Muscle of arm (tissue), 12 donors: Measurements from ENCODE around the gene COL25A1. TPM values are rescaled to one million over a fixed set of nuclear protein-coding genes. Genes with fewer than 3 reads are reported as not detected.
"Not testable (repeated sequence)": the region's sequence is repeated elsewhere in the genome, so short reads cannot be mapped to it uniquely, and the experiment has no call there.

Source experiments
- DNase-seq: peaks from one replicate; pipeline ENCODE4 v3.0.0-alpha.2; 2013
- polyA plus RNA-seq, 12 donors: library from polyadenylated mRNA; unstranded; fragments of 120-200 nt; gene quantifications; one replicate each; pipeline ENCODE4 v1.2.1, GENCODE V29; 2013; ENCODE audit not compliant: insufficient read length in 12 of 12

The COL25A1 gene
- polyA plus RNA-seq, 12 donors = 3.0 to 14.5 (median 6.1) TPM; not detected in 1

DNA sequence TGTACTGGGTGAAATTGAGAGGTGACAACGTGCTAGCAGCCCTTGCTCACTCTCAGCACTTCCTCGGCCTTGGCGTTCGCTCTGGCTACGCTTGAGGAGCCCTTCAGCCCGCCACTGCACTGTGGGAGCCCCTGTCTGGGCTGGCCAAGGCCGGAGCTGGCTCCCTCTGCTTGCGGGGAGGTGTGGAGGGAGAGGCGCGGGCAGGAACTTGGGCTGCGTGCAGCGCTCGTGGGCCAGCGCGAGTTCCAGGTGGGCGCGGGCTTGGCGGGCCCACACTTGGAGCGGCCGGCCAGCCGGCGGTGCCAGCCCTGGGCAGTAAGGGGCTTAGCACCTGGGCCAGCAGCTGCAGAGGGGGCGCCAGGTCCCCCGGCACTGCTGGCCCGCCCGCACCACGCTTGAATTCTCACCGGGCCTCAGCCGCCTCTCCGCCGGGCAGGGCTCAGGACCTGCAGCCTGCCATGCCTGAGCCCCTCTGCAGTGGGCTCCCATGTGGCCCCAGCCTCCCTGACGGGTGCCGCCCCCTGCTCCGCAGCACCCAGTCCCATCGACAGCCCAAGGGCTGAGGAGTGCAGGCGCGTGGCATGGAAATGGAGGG lies 290.1 kb downstream of the COL25A1 start:
- no peak for DNase-seq

DNA sequence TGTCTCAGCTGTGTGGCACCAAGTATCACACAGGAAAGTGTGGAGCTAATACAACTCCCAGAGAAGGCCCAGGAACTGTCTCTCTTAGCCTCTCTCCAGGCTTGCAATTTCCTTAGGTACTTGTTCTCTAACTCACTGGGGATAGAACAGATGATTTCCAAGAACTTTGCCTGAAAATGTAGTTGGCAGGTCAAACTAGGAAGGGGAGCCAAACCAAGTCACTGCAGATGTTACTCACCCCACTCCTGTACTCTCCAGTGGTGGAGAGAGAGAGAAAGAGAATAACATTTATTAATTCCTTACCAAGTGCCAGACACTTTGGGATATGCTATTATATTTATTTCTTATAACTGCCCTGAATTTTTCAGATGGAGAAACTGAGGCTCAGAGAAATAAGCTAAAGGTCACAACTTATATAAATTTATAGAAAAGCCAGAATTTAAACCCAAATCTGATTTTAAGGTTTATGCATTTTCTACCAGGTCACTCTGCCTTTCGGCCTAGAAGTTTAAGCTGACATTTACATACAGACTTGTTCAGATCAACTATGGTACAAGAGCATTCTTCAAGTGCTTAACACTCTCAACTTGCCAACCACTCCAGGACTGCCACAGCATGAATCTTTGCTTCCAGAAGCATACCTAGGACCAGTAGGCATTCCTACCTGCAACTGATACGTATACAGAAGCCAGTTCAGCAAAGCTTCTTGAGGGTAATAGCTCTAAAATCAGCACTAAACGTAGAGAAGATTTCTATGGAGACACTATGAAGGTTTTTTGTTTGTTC lies 291.0 kb downstream of the COL25A1 start:
- DNase-seq = peak; percentile 76

DNA sequence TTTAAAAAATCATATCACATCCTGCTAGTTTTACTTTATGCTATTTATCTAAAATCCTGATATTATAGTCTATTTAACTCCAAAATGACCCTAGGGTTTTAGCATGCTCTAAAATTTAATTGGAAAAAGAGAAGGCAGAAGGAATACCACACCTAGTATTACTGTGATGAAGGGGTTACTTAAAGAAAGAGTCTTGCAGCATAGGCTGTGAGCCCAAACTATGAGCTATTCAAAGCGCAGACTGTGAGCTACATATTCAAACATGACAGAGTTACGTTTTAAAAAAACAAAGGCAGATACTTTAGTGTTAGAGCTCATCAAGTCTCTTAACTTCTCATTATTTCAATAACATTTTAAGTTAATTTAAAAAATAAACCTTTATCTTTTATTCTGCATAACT lies 291.9 kb downstream of the COL25A1 start:
- peak; percentile 25 for DNase-seq

DNA sequence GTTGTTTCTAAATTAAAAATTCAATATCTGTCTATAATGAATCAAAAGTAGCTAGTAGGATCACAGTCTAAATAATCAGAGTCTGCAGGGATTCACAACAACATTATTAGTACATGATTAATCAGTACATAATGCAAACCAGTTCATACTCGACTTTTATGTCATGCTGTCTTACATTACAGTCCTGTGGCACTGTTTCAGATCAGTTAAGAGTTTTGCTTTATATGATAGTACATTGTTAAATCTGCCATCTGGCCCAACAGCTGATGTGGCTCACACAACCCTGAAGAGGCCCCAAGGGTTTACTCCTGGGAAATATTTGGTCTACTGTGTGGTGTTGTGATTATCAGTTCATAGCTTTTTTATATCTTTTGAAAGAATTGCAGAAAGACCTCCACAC lies 292.5 kb downstream of the COL25A1 start:
- peak; percentile 20 for DNase-seq

DNA sequence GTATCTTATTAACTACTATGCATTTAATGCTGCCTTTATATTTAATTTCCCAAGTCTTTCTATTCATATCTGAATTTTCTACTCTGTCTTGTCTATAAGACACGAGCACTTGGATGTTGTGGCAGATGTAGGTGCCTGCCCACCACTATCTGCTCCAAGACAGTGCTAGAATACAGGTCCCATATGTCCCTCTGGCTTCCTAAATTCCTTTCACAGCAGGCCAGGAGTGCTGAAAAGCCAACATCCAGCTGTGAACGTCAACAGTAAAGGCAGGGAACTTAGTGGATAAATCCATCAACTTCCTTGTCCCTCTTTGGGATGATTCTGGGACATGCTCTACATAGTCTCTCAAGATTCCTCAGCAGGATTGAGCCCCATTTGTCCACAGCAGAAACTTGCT lies 294.5 kb downstream of the COL25A1 start:
- no peak for DNase-seq

DNA sequence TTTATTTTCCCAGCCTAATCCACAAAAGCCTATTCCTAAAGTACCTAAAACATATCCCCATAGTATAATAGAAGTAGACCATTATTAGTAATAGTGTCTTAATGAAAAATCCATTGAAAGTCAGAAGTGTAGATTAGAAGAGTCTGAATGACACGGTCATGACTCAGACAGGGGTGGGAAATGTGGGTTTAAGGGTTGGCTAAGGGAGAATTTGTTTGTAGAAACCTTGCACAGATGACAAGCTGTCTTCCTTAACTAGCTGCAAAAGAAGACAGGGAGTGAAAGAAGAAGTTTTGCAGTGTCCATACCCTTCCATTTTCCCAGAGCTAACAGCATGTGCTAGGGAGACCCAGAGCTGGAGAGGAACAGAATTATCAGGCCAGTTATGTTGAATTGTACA lies 296.9 kb downstream of the COL25A1 start:
- DNase-seq = no peak

DNA sequence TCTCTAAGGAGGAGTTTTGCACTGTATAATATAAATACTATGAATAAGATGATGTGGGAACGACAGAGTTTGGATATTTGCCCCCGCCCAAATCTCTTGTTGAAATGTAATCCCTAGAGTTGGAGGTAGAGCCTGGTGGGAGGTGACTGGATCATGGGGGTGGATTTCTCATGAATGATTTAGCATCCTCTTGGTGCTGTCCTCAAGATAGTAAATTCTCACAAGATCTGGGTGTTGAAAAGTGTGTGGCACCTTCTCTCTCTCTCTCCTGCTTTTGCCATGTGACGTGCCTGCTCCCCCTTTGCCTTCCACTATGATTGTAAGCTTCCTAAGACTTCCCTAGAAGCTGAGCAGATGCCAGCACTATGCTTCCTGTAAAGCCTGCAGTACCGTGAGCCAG lies 298.0 kb downstream of the COL25A1 start:
- DNase-seq = no peak

DNA sequence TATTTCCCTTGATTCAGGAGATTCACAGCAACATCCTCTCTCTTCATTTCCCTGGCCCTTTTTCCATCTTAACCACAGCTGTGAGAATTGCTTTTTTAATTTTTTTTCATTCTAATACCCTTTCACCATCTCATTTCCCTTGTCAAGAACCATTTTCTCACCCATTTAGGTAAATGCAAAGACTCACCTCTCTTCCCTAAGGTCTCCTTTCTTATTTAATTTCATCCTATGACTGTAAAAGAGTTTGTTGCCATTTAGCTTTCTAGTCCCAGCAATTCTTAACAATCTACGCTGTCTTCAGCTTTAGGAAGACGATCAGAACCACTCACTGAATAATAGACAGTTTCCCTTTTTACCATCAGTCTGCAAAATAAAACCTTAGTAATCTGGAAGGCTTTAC lies 298.5 kb downstream of the COL25A1 start:
- DNase-seq = no peak

DNA sequence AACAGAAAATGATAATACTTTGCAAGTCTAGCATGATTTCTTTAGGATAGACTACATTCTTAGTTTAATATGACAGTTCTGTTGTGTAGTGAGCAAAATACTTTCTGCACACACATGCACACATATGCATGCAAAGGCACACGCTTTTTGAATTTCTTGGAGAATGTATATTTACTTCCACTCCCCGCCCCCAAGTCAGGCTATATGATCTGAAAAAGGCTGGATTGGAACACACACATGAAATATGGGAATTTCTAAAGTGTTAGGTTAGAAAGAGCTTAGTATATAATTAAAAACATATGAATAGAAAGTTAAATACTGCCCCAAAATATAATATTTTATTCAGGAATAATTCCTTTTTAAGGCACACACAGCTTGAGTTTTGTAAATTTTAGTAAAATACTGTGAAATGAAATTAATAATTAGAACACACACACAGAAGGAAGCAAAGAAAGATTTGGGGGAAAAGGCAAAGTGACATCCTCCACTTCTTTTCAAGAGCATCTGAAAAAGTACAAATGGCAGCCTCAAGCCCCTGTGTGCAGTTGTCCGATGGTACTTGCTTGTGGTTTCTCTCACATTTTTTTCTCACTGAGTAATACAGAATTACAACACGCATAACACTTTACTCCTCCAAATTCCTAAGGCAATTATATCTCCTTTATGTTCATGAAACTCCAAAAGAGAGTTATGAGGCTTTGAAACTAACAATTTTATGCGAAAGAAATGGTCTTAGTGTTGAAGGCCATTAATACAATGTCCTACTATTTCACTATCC lies 310.7 kb downstream of the COL25A1 start:
- DNase-seq = no peak

DNA sequence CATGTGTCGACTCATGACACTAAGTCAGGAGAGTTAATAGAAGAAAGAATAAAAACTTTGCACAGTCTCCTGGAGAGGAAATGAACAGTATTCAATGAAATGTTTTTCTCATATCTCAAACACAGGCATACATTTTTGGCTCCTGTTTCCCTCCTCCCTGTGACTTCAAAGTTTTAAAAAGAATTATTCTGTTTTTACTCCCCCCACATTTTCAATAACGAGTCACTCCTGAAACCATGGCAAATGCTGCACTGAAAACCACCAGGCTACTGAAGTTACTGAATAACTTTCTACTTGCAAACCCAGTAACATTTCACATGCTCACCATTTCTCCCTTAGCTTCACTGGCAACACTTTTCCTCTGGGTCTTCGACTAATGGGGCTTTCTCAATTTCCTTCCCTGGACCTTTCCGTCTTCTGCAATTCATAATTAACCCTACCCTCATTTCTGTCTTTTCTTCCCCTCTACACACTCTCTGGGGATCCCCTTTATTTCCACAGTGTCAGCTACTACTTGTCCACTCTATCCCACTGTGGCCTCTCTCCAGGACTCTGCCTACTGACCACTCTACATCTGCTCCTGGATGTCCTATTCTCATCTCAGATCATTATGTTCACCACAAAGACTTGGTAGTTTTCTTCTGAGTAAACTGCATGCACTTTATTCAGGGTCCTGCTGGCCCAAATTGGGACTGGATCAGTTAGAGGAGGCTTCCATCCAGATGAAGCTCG lies 313.8 kb downstream of the COL25A1 start:
- DNase-seq = no peak

DNA sequence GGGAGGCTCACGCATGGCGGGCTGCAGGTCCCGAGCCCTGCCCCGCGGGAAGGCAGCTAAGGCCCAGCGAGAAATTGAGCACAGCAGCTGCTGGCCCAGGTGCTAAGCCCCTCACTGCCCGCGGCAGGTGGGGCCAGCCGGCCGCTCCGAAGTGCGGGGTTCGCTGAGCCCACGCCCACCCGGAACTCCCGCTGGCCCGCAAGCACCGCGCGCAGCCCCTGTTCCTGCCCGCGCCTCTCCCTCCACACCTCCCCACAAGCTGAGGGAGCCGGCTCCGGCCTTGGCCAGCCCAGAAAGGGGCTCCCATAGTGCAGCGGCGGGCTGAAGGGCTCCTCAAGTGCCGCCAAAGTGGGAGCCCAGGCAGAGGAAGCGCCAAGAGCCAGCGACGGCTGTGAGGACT lies 318.0 kb downstream of the COL25A1 start:
- not testable (repeated sequence) for DNase-seq

DNA sequence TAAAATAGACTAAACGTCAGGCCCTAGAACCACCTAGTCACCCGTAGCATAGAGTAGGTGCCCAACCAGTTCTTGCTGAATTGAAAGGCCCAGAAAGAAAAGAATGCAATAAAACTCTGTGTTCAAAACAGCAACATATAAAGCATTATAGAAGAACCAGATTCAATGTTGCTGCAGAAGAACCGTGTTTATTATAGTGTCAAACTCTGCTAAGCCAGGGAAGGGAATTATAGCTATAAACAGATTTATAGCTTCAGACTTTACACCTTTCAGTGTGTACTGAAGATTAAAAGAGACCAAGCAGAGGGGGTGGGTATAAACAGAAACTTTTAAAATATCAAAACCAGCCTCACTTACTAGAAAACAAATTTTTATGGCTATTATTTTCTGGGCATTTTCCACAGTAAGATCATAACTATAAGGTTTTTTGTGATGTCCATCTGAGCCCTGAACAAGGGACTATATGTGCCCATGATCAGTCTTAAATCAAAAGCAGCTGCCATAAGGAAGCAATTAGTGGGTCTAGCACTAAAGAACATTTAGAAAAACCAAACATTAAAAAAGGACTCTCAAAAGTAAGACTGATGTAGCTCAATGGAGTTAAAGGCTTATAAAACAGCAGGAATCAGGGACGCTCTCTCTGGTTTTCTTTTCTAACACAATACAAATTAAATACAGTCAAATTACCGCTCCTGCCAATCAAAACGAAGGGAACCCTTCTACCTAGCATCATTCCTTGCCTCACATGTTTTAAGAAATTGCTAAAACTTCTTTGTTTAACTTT lies 319.9 kb downstream of the COL25A1 start:
- no peak for DNase-seq

DNA sequence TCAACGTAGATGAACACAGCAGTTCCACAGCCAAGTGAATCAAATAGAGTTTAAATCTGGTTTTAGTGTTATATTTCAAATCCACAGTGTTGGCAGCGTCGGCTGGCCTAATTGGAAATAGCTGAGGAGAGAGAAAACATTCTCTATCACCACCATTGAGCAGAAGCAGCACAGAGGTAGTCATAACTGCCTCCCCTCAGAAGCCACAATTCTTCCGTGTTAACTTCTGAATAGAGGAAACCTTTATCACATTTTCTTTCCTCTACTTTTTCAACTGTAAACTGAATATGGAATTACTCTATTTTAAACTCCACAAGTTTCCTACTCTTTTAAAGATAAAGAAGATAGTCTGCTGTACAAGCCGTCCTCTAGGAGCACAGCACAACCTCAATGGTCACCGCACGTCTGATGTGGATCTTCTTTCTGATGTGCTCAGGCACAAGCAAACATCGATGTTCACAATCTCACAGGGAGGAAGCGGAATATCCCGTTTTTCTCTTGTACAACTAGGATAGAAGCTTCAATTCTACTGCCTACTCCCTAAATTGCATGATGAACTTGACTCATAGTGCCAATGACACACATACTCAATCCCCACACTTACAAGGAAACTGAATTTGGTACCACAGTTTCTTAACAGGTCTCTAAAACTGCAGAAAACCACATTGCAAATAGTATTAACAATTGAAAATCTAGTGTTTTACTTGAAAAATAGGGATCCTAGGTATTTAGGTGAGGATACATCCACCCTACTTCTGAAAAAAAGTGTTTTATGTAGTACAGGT lies 321.8 kb downstream of the COL25A1 start:
- no peak for DNase-seq

DNA sequence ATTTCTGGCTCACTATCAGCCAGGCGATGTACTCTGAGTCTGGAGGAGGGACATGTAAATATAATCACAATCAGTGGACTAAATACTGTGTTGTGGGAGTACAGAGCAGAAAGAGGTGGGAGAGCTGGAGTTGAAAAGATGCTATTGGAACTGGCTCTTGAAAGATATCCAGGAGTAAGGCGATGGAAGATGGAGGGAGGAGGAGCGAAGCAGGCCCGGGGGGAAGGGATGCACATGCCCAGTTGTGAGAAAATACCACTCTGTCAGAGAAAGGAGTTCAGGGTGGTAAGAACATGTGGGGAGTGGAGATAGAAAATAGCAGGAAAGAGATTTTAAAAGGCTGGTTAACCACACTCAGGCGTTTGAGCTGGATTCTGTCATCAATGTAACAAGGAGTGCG lies 322.7 kb downstream of the COL25A1 start:
- DNase-seq = no peak

DNA sequence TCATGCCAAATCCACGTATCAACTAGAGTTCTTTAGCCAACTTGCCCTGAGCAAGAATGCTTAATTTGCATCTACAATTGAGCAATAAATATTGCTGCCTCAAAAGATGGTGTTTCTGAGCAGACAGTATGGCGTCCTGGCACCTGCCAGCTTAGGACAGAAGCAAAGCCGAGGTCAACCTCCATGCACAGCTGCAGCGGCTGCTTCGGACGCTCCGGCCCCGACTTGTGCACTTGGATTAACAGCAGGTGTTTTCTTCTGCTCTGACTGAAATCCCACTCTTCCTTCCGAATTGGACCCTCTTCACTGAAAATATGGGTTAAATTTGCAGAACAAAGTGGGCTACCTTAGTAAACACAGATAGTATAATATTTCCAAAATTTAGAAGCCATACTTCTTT lies 324.4 kb downstream of the COL25A1 start:
- DNase-seq = no peak

DNA sequence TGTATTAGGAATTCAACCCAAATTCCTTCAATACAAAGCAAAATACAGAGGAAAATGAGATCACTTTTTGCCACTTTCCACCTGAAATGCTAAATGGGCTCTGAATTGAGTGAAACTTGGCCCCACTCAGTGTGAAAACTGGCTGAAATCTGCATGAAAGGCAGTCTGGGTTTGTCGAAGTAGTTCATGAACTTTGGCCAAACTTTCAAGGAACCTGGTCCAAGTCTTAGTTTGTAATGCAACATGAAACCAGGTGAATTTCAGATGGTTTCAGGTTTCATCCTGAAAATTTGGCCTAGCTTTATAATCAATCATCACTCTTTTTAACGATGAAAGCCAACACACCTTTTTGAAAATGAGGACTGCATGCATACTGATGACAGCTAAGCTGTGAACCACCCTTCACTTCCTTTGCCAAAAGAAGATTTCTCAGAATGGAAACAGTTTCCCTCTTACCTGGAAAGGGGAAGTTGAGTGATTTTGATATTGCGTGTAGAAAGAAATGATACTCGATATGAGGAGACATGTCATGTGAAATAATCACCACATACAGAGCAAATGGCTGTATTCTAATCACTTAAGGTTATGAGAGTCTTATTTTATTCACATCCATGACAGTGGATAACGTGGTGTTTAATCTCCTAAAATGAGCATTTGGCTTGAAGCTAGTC lies 329.7 kb downstream of the COL25A1 start:
- DNase-seq = no peak

DNA sequence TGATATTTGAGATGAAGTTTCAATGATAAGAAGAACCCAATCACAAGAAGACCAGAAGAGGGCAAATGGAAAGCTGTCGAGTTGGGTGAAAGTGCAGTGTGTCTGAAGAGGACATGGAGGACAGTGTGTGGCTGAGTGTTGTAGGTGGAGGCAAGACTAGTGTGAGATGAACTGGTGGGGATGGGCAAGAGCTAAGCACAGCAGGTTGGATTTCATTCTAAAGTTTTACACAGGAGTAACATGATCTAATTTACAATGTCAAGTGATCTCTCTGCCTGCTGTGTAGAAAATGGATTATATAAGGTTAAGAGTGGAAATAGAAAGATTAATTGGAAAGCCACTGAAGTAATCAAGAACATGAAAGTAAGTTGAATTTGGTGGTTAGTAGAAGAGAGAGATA lies 331.0 kb downstream of the COL25A1 start:
- DNase-seq = no peak

DNA sequence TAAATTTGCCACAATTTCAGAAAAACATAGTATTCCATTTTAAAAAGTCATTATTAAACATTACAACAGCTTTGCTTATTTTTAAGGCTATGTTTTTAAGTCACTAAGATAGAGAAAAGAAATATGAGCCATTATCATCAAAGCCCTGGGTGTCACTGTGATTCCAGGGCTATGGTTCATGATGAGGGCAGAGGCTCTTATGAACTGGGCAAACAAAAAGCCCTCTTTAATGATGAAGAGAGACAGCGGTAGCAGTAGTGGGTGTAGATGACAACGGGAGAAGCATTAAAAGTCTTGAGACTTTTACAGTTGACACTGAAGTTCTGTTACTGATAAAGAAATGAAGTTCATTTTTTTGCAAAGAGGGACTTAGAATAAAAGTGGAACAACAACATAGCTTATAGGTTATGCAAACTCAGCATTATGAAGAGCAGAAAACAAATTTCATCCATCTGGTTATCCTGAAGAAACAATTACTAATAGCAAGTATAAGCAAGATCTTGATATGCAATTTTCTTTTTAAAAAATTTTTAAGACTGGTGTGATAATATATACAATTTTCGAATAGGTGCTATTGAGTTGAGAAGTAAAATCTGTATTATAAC lies 336.9 kb downstream of the COL25A1 start:
- DNase-seq = no peak

DNA sequence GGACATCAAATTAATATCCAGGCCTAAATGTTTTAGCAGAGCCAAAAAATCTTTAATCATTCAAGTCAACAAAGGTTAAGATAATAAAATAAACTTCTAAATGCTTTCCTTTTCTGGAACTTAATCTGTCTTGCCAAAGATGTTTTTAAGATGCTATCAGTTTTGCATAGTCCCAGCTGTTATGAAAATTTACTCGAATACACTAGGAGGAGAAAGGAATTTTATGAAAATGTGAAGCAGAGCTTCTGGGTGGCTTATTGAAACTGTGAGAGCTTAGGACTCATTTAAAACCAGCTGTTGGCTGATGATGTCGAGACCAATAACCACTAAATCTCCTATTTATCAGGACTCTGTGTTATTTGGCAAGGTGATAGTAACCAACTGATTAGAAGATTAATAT lies 337.4 kb downstream of the COL25A1 start:
- DNase-seq = no peak

DNA sequence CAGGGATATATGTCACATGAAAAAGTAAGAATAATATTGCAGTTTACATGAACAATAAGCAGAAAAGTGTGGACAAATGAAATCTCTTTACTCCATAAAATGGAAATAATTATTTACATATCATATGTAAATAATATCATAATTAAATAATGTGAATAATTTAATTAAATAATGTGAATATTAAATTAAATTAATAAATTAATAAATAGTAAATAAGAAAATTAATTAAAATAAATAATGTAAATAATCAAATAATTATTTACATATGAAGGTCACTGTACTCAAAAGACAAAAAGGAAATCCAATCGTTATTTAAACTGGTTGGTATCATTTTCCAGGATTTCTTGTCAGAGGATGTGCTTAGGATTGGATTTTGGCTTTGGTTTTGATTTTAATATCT lies 338.5 kb downstream of the COL25A1 start:
- DNase-seq = no peak
